ENCODE measurements around the gene MN1. TPM values are rescaled to one million over a fixed set of nuclear protein-coding genes. Genes with fewer than 3 reads are reported as not detected.

MN1 gene
- total RNA-seq: under 1 TPM; 0.18 to 0.46 TPM

DNA sequence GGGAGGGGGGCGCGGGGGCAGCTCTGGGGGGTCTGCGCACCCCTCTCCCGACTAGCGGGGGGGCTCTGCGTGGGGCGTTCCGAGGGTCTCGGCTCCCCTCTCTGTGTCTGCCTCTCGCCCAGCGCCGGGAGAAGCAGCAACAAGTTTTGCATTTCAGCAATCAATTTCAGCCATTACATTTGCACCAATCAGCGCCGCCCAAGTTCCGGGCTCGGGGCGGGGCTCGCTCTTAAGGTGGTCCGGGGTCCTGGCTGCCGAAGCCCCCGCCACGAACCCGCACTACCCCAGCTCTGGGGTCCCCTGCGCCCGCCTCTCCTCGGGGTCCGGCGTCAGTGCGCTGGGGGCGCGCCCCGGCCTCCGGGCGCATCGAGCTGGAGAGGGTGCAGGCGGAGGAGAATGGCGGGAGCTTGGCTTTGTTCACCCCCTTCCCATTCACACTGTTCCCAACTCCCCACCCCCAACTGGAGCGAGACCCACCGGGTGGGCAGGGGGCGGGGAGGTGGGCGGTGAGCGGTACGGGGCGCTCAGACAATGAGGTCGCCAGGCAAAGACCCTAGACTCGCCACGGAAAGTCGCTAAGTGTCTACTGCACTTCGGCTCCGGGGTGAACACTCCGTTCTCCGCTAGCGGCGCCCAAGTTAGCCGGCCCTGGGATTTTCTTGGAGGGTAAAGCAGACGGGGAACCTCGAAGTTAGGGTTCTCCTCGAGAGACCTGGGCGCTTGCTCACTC, at the start of gene MN1:
MN1 (minus strand) TSS at position 141 of the 730 bp plus-strand sequence. CDS start 1,213 bp downstream, outside the sequence.

Other genes starting within 250 kb of the MN1 start
- gene PITPNB, start 117.5 kb upstream of the MN1 start, total RNA-seq: 10 to 100 TPM; 95.8 to 97.5 TPM